ENCODE data around the gene COL6A3.

COL6A3 gene

DNA sequence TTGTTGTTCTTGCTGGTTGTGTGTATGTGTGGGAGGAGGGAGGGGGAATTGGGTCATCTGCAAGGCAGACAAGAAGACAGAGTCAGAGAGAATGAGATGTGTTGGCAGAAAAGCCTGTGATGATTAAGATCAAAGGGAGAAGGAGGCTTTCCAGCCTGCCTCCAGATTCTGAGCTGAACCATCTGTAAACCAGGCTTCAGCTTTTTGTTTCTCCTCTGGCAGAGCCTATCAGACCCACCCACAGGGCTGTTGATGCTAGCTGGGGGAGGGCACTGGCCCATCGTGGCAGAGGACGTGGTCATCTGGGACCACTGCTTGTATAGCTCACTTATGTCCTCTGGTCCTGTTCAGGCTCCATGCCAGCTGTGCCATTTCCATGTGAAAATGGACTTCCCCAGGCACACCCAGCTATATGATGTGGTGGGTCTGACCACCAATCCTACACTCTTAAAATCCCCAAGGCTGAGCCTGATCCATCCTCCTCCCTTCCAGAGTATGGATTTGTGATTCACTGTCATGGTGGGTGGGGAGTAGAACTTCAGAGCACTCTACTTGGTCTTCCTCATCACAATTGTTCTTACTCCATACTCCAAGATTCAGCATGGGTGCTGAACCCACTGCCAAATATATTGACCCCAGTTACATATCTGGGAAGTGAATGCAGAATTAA lies 27.8 kb upstream of the COL6A3 start:
- no peaks in the 10 kb centered on the region for H4K20me1 ChIP-seq (ENCODE audit: insufficient read depth)

DNA sequence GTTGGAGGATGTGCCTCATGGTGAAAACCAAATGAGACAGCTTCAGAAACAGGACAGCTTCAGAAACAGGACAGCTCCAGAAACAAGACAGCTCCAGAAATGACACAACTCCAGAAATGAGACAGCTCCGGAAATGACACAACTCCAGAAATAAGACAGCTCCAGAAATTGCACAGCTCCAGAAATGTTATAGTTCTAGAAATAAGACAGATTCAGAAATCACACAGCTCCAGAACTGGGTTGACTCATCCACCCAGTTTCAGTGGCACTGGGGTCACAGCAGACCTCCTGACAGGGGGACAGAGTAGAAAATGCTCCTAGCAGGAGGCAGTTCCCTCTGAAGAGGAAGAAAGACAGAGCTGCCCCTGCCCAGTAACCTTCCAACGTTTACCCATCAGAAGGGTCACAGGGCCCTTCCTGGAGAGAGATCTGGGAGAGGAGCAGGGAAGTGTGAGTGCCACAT lies 26.9 kb upstream of the COL6A3 start:
- H3K36me3 ChIP-seq (ENCODE audit: insufficient read depth), result no peaks in the 10 kb centered on the region
- H3K4me3 ChIP-seq (IDR thresholded peaks at IDR 0.05; ENCODE audit: insufficient read depth, low read depth, low read length), result no peak overlapping the region
- TF ChIP-seq, protein P1, sequence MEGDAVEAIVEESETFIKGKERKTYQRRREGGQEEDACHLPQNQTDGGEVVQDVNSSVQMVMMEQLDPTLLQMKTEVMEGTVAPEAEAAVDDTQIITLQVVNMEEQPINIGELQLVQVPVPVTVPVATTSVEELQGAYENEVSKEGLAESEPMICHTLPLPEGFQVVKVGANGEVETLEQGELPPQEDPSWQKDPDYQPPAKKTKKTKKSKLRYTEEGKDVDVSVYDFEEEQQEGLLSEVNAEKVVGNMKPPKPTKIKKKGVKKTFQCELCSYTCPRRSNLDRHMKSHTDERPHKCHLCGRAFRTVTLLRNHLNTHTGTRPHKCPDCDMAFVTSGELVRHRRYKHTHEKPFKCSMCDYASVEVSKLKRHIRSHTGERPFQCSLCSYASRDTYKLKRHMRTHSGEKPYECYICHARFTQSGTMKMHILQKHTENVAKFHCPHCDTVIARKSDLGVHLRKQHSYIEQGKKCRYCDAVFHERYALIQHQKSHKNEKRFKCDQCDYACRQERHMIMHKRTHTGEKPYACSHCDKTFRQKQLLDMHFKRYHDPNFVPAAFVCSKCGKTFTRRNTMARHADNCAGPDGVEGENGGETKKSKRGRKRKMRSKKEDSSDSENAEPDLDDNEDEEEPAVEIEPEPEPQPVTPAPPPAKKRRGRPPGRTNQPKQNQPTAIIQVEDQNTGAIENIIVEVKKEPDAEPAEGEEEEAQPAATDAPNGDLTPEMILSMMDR (conservative IDR thresholded peaks at IDR 0.05; ENCODE audit: low read depth, low read length), result no peak
- no peak overlapping the region for H3K27ac ChIP-seq
- H3K4me1 ChIP-seq (ENCODE audit: low read depth, poor library complexity, severe bottlenecking), result peaks cover 9% of the 10 kb centered on the region
- no peak overlapping the region for H3K4me2 ChIP-seq
- H2AFZ ChIP-seq (ENCODE audit: low read depth), result no peak overlapping the region
- no peaks in the 10 kb centered on the region for H3K79me2 ChIP-seq (ENCODE audit: insufficient read depth, low read depth)
- no peaks in the 10 kb centered on the region for H4K20me1 ChIP-seq (ENCODE audit: insufficient read depth)
- H3K27me3 ChIP-seq (ENCODE audit: insufficient read depth, low read depth), result no peaks in the 10 kb centered on the region
- no peak overlapping the region for H3K9ac ChIP-seq

More for the DNA sequence above, 27.8 kb upstream of the COL6A3 start:
- no peak overlapping the region for H3K4me2 ChIP-seq
- H3K4me1 ChIP-seq (ENCODE audit: low read depth, poor library complexity, severe bottlenecking), result peaks cover 9% of the 10 kb centered on the region
- H3K27me3 ChIP-seq (ENCODE audit: insufficient read depth, low read depth), result no peaks in the 10 kb centered on the region
- H2AFZ ChIP-seq (ENCODE audit: low read depth), result no peak overlapping the region
- no peak overlapping the region for H3K27ac ChIP-seq
- H3K4me3 ChIP-seq (IDR thresholded peaks at IDR 0.05; ENCODE audit: insufficient read depth, low read depth, low read length), result no peak overlapping the region
- no peaks in the 10 kb centered on the region for H3K36me3 ChIP-seq (ENCODE audit: insufficient read depth)
- TF ChIP-seq, protein P1 (conservative IDR thresholded peaks at IDR 0.05; ENCODE audit: low read depth, low read length), result no peak
- H3K9ac ChIP-seq, result no peak overlapping the region
- no peaks in the 10 kb centered on the region for H3K79me2 ChIP-seq (ENCODE audit: insufficient read depth, low read depth)

DNA sequence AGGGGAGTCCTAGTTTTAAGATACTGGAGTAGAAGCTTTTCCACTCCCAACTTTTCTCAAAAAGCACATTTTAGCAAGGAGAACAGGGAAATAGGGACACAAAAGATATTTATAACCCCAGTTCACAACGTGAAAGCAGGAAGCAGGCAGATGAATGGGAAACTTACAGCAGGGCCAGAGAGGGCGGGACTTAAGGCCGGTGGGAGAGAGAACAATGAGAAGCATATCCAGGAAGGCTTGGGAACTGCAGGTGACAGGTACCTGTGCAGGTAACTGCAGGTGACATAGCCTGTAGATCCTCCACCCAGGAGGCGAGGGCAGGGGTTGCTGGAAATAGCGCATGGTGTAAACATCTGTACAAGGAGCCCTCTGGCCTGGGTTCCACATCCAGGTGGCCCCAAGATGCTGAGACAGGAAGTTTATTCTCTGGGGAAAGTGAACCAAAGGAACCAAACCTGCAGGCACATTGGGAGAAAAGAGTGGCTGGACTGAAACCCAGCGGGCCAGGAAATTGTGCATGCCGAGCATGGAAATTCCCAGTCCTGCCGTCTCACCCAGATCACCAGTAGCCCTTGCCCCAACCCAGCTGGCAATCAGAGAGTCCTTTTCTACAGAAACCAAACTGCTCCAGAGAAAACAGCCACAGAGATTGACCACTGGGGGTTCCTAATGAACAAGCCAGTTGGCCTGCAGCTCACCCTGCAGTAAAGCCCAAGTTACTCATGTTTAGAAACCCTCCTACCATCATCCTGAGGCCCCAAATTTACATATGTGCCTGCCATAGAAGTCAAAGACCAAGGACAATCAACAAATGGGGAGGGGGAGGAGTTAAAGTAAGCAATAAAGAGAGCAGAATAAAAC lies 24.3 kb upstream of the COL6A3 start:
- Histone ChIP-seq H3K79me2 (ENCODE audit: insufficient read depth, low read depth) (no peaks in the 10 kb centered on the region), H2AFZ (ENCODE audit: low read depth) (no peak overlapping the region), H3K36me3 (ENCODE audit: insufficient read depth) (no peaks in the 10 kb centered on the region), H4K20me1 (ENCODE audit: insufficient read depth) (no peaks in the 10 kb centered on the region), H3K27ac (no peak overlapping the region), H3K4me2 (0 out of 2 replicates have a peak overlapping the region, but pooled peaks have one; percentile 13), H3K4me1 (ENCODE audit: low read depth, poor library complexity, severe bottlenecking) (peaks cover 9% of the 10 kb centered on the region), H3K9ac (no peak overlapping the region), H3K27me3 (ENCODE audit: insufficient read depth, low read depth) (no peaks in the 10 kb centered on the region), H3K4me3 (IDR thresholded peaks at IDR 0.05; ENCODE audit: insufficient read depth, low read depth, low read length) (no peak overlapping the region)
- TF ChIP-seq, protein P1 (conservative IDR thresholded peaks at IDR 0.05; ENCODE audit: low read depth, low read length), result no peak

DNA sequence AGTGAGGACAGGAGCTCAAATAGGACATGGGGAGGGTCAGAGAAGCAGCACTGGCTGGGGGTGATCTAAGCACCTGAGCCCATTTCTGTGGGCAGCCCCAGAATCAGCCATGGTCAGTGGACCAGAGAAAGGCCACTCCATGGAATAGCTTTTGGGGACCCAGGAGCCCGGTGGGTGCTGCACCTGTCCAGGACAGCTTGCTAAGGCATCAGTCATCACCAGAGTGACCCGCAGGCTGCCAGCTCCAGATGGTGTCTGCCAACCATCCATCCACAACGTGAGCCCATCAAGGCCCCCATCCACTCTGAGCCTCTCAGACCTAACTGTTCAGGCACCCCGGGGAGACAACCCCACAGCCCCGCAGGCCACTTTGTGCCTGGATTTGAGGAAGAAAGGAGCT lies 23.6 kb upstream of the COL6A3 start:
- Histone ChIP-seq H2AFZ (ENCODE audit: low read depth) (no peak overlapping the region), H3K27ac (no peak overlapping the region), H3K4me3 (IDR thresholded peaks at IDR 0.05; ENCODE audit: insufficient read depth, low read depth, low read length) (no peak overlapping the region), H4K20me1 (ENCODE audit: insufficient read depth) (no peaks in the 10 kb centered on the region), H3K79me2 (ENCODE audit: insufficient read depth, low read depth) (no peaks in the 10 kb centered on the region), H3K27me3 (ENCODE audit: insufficient read depth, low read depth) (no peaks in the 10 kb centered on the region), H3K36me3 (ENCODE audit: insufficient read depth) (no peaks in the 10 kb centered on the region), H3K4me2 (no peak overlapping the region), H3K4me1 (ENCODE audit: low read depth, poor library complexity, severe bottlenecking) (peaks cover 9% of the 10 kb centered on the region), H3K9ac (no peak overlapping the region)
- TF ChIP-seq, protein P1 (conservative IDR thresholded peaks at IDR 0.05; ENCODE audit: low read depth, low read length), result no peak

All from KMS-11 (cell line).